ENCODE data around the gene FOXE1. TPM values are rescaled to one million over a fixed set of nuclear protein-coding genes. Genes with fewer than 3 reads are reported as not detected.

The FOXE1 gene
- total RNA-seq, 1 experiment from 2014 or later, result 0.82 TPM

DNA sequence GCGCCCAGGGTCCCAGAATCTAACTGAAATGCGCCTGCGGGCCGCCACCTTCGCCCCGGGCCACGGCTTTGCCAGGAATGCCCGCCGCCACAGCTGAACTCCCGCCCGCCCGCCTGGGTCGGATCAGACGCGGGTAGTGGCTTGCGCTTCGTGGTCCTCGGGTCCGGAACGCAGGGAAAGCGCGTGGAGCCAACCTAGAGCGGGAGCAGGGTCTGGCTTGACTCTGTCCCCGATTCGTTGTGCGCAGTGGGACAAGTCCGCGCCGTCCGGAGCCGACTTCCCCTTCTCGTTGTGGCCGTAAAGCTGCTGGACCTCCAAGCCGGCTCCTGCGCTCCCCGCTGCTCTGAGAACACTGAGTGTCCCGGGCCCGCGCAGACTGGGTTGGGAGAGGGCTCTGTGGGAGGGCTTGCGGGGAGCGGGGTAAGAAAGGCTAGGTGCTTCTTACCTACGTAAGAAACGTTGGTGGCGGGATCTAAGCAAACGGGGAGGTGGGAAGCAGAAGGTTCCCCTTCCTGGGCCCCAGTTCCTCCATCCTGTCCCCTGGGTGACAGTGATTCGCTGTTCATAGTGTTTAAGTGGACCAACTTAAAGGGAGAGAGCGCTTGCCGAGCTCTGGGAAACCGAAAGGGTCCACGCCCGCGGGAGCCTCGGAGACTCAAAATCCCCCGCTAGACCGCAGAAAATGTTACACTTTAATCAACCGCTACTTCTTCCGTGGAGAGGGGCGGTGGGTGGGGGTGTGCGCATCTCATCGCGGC lies 4.4 kb upstream of the FOXE1 start:
- no peaks in the 10 kb centered on the region for H3K4me1 ChIP-seq (ENCODE audit: control insufficient read depth, insufficient read depth, low read length)
- ChIA-PET CTCF (no interaction called here), POLR2A (no interaction called here)
- no peaks in the 10 kb centered on the region for H3K9me3 ChIP-seq (ENCODE audit: control insufficient read depth, insufficient read depth, low read depth, low read length)
- H3K27me3 ChIP-seq (ENCODE audit: control insufficient read depth, insufficient read depth, low read length), result no peaks in the 10 kb centered on the region
- H3K4me3 ChIP-seq (ENCODE audit: low read depth in 2 of 2, low read length in 2 of 2), result no peak overlapping the region
- DNase-seq (ENCODE audit: low read depth, low spot score) (no peak), ATAC-seq (no peak)
- BruUV-seq (replicated peaks), result no TSS peak
- H3K27ac ChIP-seq (ENCODE audit: low read length), result no peak overlapping the region
- intact Hi-C loops (cut with micrococcal nuclease; ENCODE audit: unreplicated experiment) (no loop called here), in situ Hi-C loops (cut with HindIII; ENCODE audit: low pct_unique_long_range_greater_than_20kb, low sequenced_read_pairs) (no loop called here)
- TF ChIP-seq REST (IDR thresholded peaks at IDR 0.05; ENCODE audit: insufficient read depth in 1 of 2, low read depth in 2 of 2, low read length in 1 of 2) (no peak), CTCF (IDR thresholded peaks at IDR 0.05) (no peak), POLR2AphosphoS5 (IDR thresholded peaks at IDR 0.05; ENCODE audit: low read depth, low read length) (no peak), TCF7L2 (IDR thresholded peaks at IDR 0.05; ENCODE audit: low read depth, low read length) (no peak), SIN3A (IDR thresholded peaks at IDR 0.05; ENCODE audit: borderline replicate concordance, insufficient read depth, low read depth, low read length) (no peak)
- H3K36me3 ChIP-seq (ENCODE audit: control insufficient read depth, insufficient read depth, low read length), result no peaks in the 10 kb centered on the region

DNA sequence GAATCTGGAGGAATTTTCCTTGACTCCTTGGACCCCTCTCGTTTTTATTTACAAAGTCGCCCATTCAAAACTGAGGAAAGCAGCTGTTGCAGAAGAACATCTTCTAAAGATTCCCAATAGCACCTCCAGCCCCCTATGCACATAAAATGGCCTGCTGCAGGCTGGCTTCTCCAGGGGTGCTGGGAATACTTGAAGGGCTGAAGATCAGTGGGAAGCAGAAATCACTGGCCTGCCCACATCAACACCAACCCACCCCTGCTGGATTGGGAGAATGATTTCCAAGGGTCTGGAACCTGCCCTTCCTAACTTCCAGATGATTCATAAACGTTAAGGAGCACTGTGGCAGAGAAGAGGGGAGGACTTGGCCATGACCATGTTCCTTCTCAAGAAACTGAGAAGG lies 3.0 kb upstream of the FOXE1 start:
- in situ Hi-C loops (cut with HindIII; ENCODE audit: low pct_unique_long_range_greater_than_20kb, low sequenced_read_pairs), result no loop called here

More for the DNA sequence above, 3.0 kb upstream of the FOXE1 start:
- no peaks in the 10 kb centered on the region for H3K27me3 ChIP-seq (ENCODE audit: control insufficient read depth, insufficient read depth, low read length)
- no TSS peak for BruUV-seq (replicated peaks)
- H3K27ac ChIP-seq (ENCODE audit: low read length), result no peak overlapping the region
- ATAC-seq (no peak), DNase-seq (ENCODE audit: low read depth, low spot score) (no peak)
- intact Hi-C loops (cut with micrococcal nuclease; ENCODE audit: unreplicated experiment), result no loop called here
- no peaks in the 10 kb centered on the region for H3K9me3 ChIP-seq (ENCODE audit: control insufficient read depth, insufficient read depth, low read depth, low read length)
- ChIA-PET CTCF (no interaction called here), POLR2A (interaction anchor here (1.2 kb wide), 1 partner anchor 43 kb away, joined by 3 read pairs; no protein-coding TSS in a partner anchor)
- H3K4me3 ChIP-seq (ENCODE audit: low read depth in 2 of 2, low read length in 2 of 2), result no peak overlapping the region
- no peaks in the 10 kb centered on the region for H3K36me3 ChIP-seq (ENCODE audit: control insufficient read depth, insufficient read depth, low read length)
- TF ChIP-seq REST (IDR thresholded peaks at IDR 0.05; ENCODE audit: insufficient read depth in 1 of 2, low read depth in 2 of 2, low read length in 1 of 2) (no peak), SIN3A (IDR thresholded peaks at IDR 0.05; ENCODE audit: borderline replicate concordance, insufficient read depth, low read depth, low read length) (no peak), POLR2AphosphoS5 (IDR thresholded peaks at IDR 0.05; ENCODE audit: low read depth, low read length) (no peak), TCF7L2 (IDR thresholded peaks at IDR 0.05; ENCODE audit: low read depth, low read length) (no peak), CTCF (IDR thresholded peaks at IDR 0.05) (no peak)
- H3K4me1 ChIP-seq (ENCODE audit: control insufficient read depth, insufficient read depth, low read length), result no peaks in the 10 kb centered on the region
